Measurements from ENCODE around the gene PLPP4. TPM values are rescaled to one million over a fixed set of nuclear protein-coding genes. Genes with fewer than 3 reads are reported as not detected.
A peak's percentile ranks its signal among the peaks of the same experiment; 100 is the strongest.

The PLPP4 gene
- total RNA-seq (2022): not detected in 2 replicates
- percentile 3 among the genes with signal in this experiment for Bru-seq, nascent RNA
- BruChase-seq, experiment 1, labeled RNA remaining after a 6-hour chase: percentile 1 among the genes with signal in this experiment
- not detected for BruChase-seq, experiment 2, labeled RNA remaining after a 2-hour chase
- long read RNA-seq: 0 reads

DNA sequence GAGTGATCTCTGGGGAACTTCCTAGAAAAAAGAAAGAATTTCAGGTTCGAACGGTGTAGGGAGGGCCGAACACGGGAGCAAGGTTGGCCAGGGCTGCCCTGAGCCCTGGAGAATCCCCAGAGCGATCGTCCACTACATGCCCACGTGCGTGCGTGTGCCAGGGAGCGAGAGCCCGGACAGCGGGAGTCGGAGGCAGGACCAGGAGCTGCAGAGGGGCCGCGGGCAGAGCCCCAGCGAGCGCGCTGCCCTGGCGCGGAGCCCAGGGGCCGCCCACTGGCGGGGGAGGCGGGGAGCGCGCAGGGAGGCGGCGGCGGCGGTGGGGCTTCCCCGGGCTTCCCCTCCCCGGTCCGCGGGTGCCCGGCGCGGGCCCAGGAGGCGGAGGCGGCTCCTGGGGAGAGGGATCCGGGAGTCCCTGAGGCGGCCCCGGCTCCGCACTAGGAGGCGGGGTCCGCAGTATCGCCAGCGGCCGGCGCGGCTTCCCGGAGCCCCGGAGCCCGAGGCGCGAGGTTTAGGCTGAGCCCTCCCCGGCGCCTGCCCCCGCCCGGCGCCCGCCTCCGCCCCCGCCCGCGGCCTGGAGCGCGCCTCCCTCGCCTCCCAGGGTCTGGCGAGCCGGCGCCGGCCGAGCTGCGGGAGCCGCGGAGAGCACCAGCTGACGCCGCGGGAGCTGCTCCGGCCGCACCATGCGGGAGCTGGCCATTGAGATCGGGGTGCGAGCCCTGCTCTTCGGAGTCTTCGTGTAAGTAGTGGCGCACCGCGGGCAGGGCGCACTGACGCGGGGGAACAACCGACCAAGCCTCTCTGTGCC, at the start of gene PLPP4:
PLPP4 (plus strand) TSS at position 602 of the 805 bp plus-strand sequence; CDS start at position 681, 79 bp downstream.
- no peaks in the 10 kb centered on the region for H3K9me3 Mint-ChIP-seq (ENCODE audit: low read depth, unreplicated experiment)
- TF ChIP-seq, protein P1, sequence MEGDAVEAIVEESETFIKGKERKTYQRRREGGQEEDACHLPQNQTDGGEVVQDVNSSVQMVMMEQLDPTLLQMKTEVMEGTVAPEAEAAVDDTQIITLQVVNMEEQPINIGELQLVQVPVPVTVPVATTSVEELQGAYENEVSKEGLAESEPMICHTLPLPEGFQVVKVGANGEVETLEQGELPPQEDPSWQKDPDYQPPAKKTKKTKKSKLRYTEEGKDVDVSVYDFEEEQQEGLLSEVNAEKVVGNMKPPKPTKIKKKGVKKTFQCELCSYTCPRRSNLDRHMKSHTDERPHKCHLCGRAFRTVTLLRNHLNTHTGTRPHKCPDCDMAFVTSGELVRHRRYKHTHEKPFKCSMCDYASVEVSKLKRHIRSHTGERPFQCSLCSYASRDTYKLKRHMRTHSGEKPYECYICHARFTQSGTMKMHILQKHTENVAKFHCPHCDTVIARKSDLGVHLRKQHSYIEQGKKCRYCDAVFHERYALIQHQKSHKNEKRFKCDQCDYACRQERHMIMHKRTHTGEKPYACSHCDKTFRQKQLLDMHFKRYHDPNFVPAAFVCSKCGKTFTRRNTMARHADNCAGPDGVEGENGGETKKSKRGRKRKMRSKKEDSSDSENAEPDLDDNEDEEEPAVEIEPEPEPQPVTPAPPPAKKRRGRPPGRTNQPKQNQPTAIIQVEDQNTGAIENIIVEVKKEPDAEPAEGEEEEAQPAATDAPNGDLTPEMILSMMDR (IDR thresholded peaks at IDR 0.05; ENCODE audit: unreplicated experiment): no peak
- DNase-seq: peak; percentile 33
- peak within 1 kb of the TSS; percentile 77 for H3K4me3 Mint-ChIP-seq (ENCODE audit: low read depth, unreplicated experiment)
- H3K36me3 Mint-ChIP-seq (ENCODE audit: insufficient read depth, unreplicated experiment): peaks cover 5% of the 10 kb centered on the region
- intact Hi-C loops (cut with micrococcal nuclease; ENCODE audit: unreplicated experiment): no loop called here
- peaks cover 74% of the 10 kb centered on the region for H3K27me3 Mint-ChIP-seq (ENCODE audit: unreplicated experiment)
- no peaks in the 10 kb centered on the region for H3K4me1 Mint-ChIP-seq (ENCODE audit: low read depth, unreplicated experiment)
- no TSS peak for BruUV-seq (replicated peaks)
- CTCF ChIA-PET: interaction anchor here (0.6 kb wide), 1 partner anchor 23 kb away, joined by 3 read pairs; no protein-coding TSS in a partner anchor
- H3K27ac Mint-ChIP-seq (ENCODE audit: unreplicated experiment): no peak within 1 kb of the TSS

DNA sequence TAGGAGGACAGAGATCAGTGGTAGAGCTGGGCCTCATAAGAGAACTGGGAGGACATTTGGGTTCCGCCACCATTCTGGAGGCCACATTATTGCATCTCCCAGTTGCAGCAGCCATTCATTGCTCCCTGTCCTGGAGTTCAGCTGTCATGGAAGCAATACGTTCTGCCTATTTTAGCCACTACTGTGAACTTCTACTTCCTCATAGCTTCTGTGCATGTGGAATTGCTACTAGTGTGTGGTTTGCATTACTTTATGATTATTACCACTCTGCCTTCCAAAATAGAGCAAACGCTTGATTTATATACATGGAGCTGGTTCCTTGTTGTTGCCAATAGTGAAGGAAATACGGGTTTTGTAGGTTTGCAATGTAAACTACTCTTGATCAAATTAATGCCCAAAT, 47.2 kb upstream of the PLPP4 start:
- no peak overlapping the region for H3K27ac Mint-ChIP-seq (ENCODE audit: unreplicated experiment)
- H3K4me3 Mint-ChIP-seq (ENCODE audit: low read depth, unreplicated experiment): no peak overlapping the region
- H3K36me3 Mint-ChIP-seq (ENCODE audit: insufficient read depth, unreplicated experiment): no peaks in the 10 kb centered on the region
- DNase-seq: no peak
- TF ChIP-seq, protein P1 (IDR thresholded peaks at IDR 0.05; ENCODE audit: unreplicated experiment): no peak
- H3K27me3 Mint-ChIP-seq (ENCODE audit: unreplicated experiment): peaks cover 27% of the 10 kb centered on the region
- CTCF ChIA-PET: no interaction called here
- BruUV-seq (replicated peaks): no TSS peak
- intact Hi-C loops (cut with micrococcal nuclease; ENCODE audit: unreplicated experiment): no loop called here
- peaks cover 3% of the 10 kb centered on the region for H3K9me3 Mint-ChIP-seq (ENCODE audit: low read depth, unreplicated experiment)
- H3K4me1 Mint-ChIP-seq (ENCODE audit: low read depth, unreplicated experiment): no peaks in the 10 kb centered on the region

DNA sequence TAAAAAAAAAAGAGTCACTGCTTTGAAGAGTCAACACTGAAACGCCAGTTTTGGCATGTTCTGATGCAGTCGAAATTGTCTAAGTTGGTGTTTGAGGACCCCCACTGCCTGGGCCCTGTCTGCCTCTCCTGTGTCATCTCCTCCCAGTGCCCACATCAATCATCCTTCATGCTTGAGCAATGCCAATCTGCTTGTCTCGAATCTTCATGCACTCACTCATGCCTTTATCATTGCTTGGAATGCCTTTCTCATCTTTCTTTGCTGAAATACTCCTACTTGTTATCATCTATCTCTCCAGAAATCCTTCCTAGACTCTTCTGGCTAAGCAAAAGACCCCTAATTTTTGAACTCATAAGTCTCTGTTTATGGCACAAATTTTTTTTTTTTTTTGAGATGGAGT, 42.1 kb upstream of the PLPP4 start:
- CTCF ChIA-PET: no interaction called here
- intact Hi-C loops (cut with micrococcal nuclease; ENCODE audit: unreplicated experiment): no loop called here
- Mint-ChIP-seq H3K9me3 (ENCODE audit: low read depth, unreplicated experiment) (peaks cover 3% of the 10 kb centered on the region), H3K4me3 (ENCODE audit: low read depth, unreplicated experiment) (no peak overlapping the region), H3K4me1 (ENCODE audit: low read depth, unreplicated experiment) (no peaks in the 10 kb centered on the region), H3K27me3 (ENCODE audit: unreplicated experiment) (peaks cover 14% of the 10 kb centered on the region), H3K36me3 (ENCODE audit: insufficient read depth, unreplicated experiment) (no peaks in the 10 kb centered on the region), H3K27ac (ENCODE audit: unreplicated experiment) (no peak overlapping the region)
- TF ChIP-seq, protein P1 (IDR thresholded peaks at IDR 0.05; ENCODE audit: unreplicated experiment): no peak
- DNase-seq: no peak
- BruUV-seq (replicated peaks): no TSS peak

DNA sequence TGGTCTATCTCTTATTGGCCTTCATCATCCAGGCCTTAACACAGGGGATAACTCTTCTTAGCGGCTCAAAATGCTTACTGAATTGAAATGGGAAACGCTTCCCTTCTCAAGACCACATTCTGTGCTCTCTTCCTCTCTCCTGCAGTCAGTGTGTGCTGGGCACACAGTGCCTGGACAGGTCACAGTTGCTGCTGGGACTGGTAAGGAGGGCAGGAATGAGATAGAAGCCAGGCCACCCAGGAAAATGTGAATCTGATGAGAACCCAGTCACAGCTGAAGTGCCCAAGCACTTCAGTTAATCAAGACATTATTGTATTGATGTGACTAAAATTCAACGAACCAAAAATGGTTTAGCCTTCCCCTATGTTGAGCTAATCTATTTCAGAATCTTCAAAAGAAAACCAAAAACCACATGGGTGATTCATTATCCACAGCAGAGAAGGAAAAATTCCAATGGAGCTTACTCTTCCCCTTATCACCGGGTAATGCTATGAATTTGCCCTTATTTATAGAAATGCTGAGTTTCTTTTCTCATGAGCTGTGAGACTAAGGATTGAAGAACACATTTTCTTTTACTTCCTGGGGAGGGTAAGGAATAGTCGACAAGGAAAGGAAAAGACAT, 41.2 kb upstream of the PLPP4 start:
- intact Hi-C loops (cut with micrococcal nuclease; ENCODE audit: unreplicated experiment): no loop called here
- peaks cover 3% of the 10 kb centered on the region for H3K9me3 Mint-ChIP-seq (ENCODE audit: low read depth, unreplicated experiment)
- no peak overlapping the region for H3K27ac Mint-ChIP-seq (ENCODE audit: unreplicated experiment)
- no peaks in the 10 kb centered on the region for H3K4me1 Mint-ChIP-seq (ENCODE audit: low read depth, unreplicated experiment)
- H3K27me3 Mint-ChIP-seq (ENCODE audit: unreplicated experiment): peaks cover 9% of the 10 kb centered on the region
- no TSS peak for BruUV-seq (replicated peaks)
- DNase-seq: no peak
- H3K4me3 Mint-ChIP-seq (ENCODE audit: low read depth, unreplicated experiment): no peak overlapping the region
- H3K36me3 Mint-ChIP-seq (ENCODE audit: insufficient read depth, unreplicated experiment): no peaks in the 10 kb centered on the region
- TF ChIP-seq, protein P1 (IDR thresholded peaks at IDR 0.05; ENCODE audit: unreplicated experiment): no peak
- CTCF ChIA-PET: interaction anchor here (1.1 kb wide), 1 partner anchor 9 kb away, joined by 3 read pairs; no protein-coding TSS in a partner anchor
